PC-9 (cell line): Measurements from ENCODE around the gene ABCF3. TPM values are rescaled to one million over a fixed set of nuclear protein-coding genes. Genes with fewer than 3 reads are reported as not detected.

ENCODE experiments used
- BruUV-seq: library from RNA; stranded (reverse); fragments of 400-500 nt; replicated peaks from 2 replicates; lab custom pipeline; 2021; lab: Mats Ljungman, UMichigan
- CTCF ChIA-PET: fragments of 300-600 bp; sonication (Branson Sonifier 250); formaldehyde crosslinking; loops from one replicate; lab custom pipeline; 2022; ENCODE audit warnings: antibody characterized with exemption; lab: Charles Lee
- POLR2A ChIA-PET: fragments of 300-600 bp; sonication (Branson Sonifier 250); formaldehyde crosslinking; loops from one replicate; lab custom pipeline; 2022; ENCODE audit warnings: antibody characterized with exemption; ENCODE audit not compliant: unreplicated experiment; lab: Charles Lee
- DNase-seq, 2 experiments: peaks; one replicate each; pipeline versions ENCODE4 v3.0.0 to v3.0.0-alpha.2; 2015 to 2022; ENCODE audit warnings: mixed read lengths in 1 of 2
- H2AFZ ChIP-seq: fragments of 200-600 bp; sonication (generic); 2 replicates; pipeline ENCODE4 v1.8.1; 2017; ENCODE audit warnings: antibody characterized with exemption
- H3F3A ChIP-seq: fragments of 200-600 bp; sonication (generic); 2 replicates; pipeline ENCODE4 v1.8.1; 2017; ENCODE audit warnings: antibody characterized with exemption, mild to moderate bottlenecking, low read depth; ENCODE audit not compliant: insufficient read depth
- H3K27ac ChIP-seq: fragments of 200-600 bp; sonication (generic); 2 replicates; pipeline ENCODE4 v1.6.1; 2016; ENCODE audit warnings: mixed run types
- H3K27me3 ChIP-seq: fragments of 200-600 bp; sonication (generic); 2 replicates; pipeline ENCODE4 v1.6.1; 2016; ENCODE audit warnings: low read depth, mixed run types; ENCODE audit not compliant: insufficient read depth
- H3K36me3 ChIP-seq: fragments of 200-600 bp; sonication (generic); 2 replicates; pipeline ENCODE4 v1.6.1; 2016; ENCODE audit warnings: low read depth, mixed run types
- H3K4me1 ChIP-seq: fragments of 200-600 bp; sonication (generic); replicated peaks from 2 replicates; pipeline ENCODE4 v1.6.1; 2016; ENCODE audit warnings: mixed run types; ENCODE audit not compliant: insufficient read depth
- H3K4me2 ChIP-seq: fragments of 200-600 bp; sonication (generic); 2 replicates; pipeline ENCODE4 v1.6.1; 2017; ENCODE audit warnings: mixed run types
- H3K4me3 ChIP-seq: fragments of 200-600 bp; sonication (generic); 2 replicates; pipeline ENCODE4 v1.6.1; 2016; ENCODE audit warnings: mixed run types
- H3K79me2 ChIP-seq: fragments of 200-600 bp; sonication (generic); 2 replicates; pipeline ENCODE4 v1.6.1; 2017; ENCODE audit warnings: low read depth, mixed run types
- H3K9me2 ChIP-seq: fragments of 200-600 bp; sonication (generic); 2 replicates; pipeline ENCODE4 v1.8.1; 2017; ENCODE audit warnings: mild to moderate bottlenecking; ENCODE audit not compliant: insufficient read depth
- H3K9me3 ChIP-seq: fragments of 200-600 bp; sonication (generic); 2 replicates; pipeline ENCODE4 v1.8.1; 2016; ENCODE audit warnings: low read depth; ENCODE audit not compliant: insufficient read depth
- H4K20me1 ChIP-seq: fragments of 200-600 bp; sonication (generic); 2 replicates; pipeline ENCODE4 v1.8.1; 2017; ENCODE audit not compliant: insufficient read depth
- CTCF ChIP-seq: fragments of 200-600 bp; sonication (generic); conservative IDR thresholded peaks from 2 replicates; pipeline ENCODE4 v1.6.1; 2017; ENCODE audit warnings: mixed run types, antibody characterized with exemption, mild to moderate bottlenecking, moderate library complexity
- EZH2 ChIP-seq: fragments of 200-600 bp; sonication (generic); IDR thresholded peaks from 2 replicates; pipeline ENCODE4 v1.8.0; 2017; ENCODE audit warnings: antibody characterized with exemption, low read depth
- intact Hi-C: fragments of 100-400 bp; cut with micrococcal nuclease; formaldehyde crosslinking; loops from one replicate; pipeline ENCODE4 v1.10.0; 2022; ENCODE audit not compliant: unreplicated experiment
- total RNA-seq: library from RNA; stranded (reverse); gene quantifications from 2 replicates; pipeline ENCODE4 v1.2.3, GENCODE V29; 2021

Gene ABCF3
- total RNA-seq, 1 experiment from 2014 or later = 98.8 TPM

- TF ChIP-seq EZH2 = no peak
- no peak for TF ChIP-seq CTCF
- no peak for DNase-seq
- H3K4me1 ChIP-seq = peaks cover 20% of the 10 kb centered on the region
Observed at GRCh38 chr3:184172681-184173373, 13.2 kb upstream of the ABCF3 start.

GRCh38 chr3:184173374-184173722 is 12.7 kb upstream of the ABCF3 start:
- peaks cover 20% of the 10 kb centered on the region for H3K4me1 ChIP-seq
- 0 out of 2 replicates have a peak, but pooled peaks cover 3% of the 10 kb centered on the region for H4K20me1 ChIP-seq
- H2AFZ ChIP-seq = no peak overlapping the region
- no TSS peak for BruUV-seq
- ChIA-PET POLR2A (interaction anchor here (0.6 to 0.7 kb wide), 2 partner anchors 120 to 289 kb away, joined by 3 to 6 read pairs; no protein-coding TSS in a partner anchor), CTCF (interaction anchor here (0.6 to 0.7 kb wide), 2 partner anchors 175 to 369 kb away, joined by 5 to 9 read pairs; no protein-coding TSS in a partner anchor)
- no peak overlapping the region for H3K4me2 ChIP-seq
- H3K9me3 ChIP-seq = no peaks in the 10 kb centered on the region
- H3F3A ChIP-seq = peaks cover 42% of the 10 kb centered on the region; the same call in 1 of the 2 replicates
- H3K36me3 ChIP-seq = peaks cover 19% of the 10 kb centered on the region; the same call in 1 of the 2 replicates
- H3K27me3 ChIP-seq = no peaks in the 10 kb centered on the region
- no peak overlapping the region for H3K4me3 ChIP-seq
- TF ChIP-seq CTCF (no peak), EZH2 (no peak)
- H3K27ac ChIP-seq = no peak overlapping the region
- H3K9me2 ChIP-seq = no peaks in the 10 kb centered on the region
- no peak for DNase-seq
- intact Hi-C loops = no loop called here
- H3K79me2 ChIP-seq = peaks cover 36% of the 10 kb centered on the region

More at GRCh38 chr3:184172681-184173373, 13.2 kb upstream of the ABCF3 start:
- CTCF ChIA-PET = interaction anchor here (0.6 to 0.7 kb wide), 2 partner anchors 176 to 369 kb away, joined by 5 to 9 read pairs; no protein-coding TSS in a partner anchor
- Histone ChIP-seq H3F3A (peaks cover 42% of the 10 kb centered on the region; the same call in 1 of the 2 replicates), H3K27me3 (no peaks in the 10 kb centered on the region), H3K79me2 (peaks cover 31% of the 10 kb centered on the region), H3K4me2 (no peak overlapping the region), H2AFZ (no peak overlapping the region), H3K36me3 (peaks cover 16% of the 10 kb centered on the region; the same call in 1 of the 2 replicates), H3K4me3 (no peak overlapping the region), H3K9me3 (no peaks in the 10 kb centered on the region), H3K27ac (no peak overlapping the region), H4K20me1 (0 out of 2 replicates have a peak, but pooled peaks cover 3% of the 10 kb centered on the region), H3K9me2 (no peaks in the 10 kb centered on the region)
- BruUV-seq = no TSS peak
- POLR2A ChIA-PET = interaction anchor here (0.6 to 0.7 kb wide), 2 partner anchors 120 to 289 kb away, joined by 3 to 6 read pairs; no protein-coding TSS in a partner anchor
- intact Hi-C loops = no loop called here

- TF ChIP-seq CTCF (no peak), EZH2 (no peak)
- peaks cover 29% of the 10 kb centered on the region for H3K36me3 ChIP-seq
- no TSS peak for BruUV-seq
- H3K4me3 ChIP-seq = no peak overlapping the region
- peaks cover 42% of the 10 kb centered on the region for H3K79me2 ChIP-seq
- no peaks in the 10 kb centered on the region for H3K27me3 ChIP-seq
- H2AFZ ChIP-seq = no peak overlapping the region
- CTCF ChIA-PET = interaction anchor here (1.5 kb wide), 1 partner anchor 11 kb away, joined by 4 read pairs; the partner anchor contains the start of gene ABCF3
- peak overlapping the region; percentile 40; the same call in 1 of the 2 replicates for H3K4me2 ChIP-seq
- peaks cover 20% of the 10 kb centered on the region for H3K4me1 ChIP-seq
- DNase-seq = peak in 1 of 2 experiments; percentile 14
- H3F3A ChIP-seq = peaks cover 42% of the 10 kb centered on the region; the same call in 1 of the 2 replicates
- H3K9me2 ChIP-seq = no peaks in the 10 kb centered on the region
- intact Hi-C loops = loop anchor here (1.0 kb wide), 4 partner anchors 18 to 140 kb away; partner anchors contain the start of genes EIF4G1 and PSMD2
- peaks cover 3% of the 10 kb centered on the region; the same call in 1 of the 2 replicates for H4K20me1 ChIP-seq
- no peak overlapping the region for H3K27ac ChIP-seq
- H3K9me3 ChIP-seq = no peaks in the 10 kb centered on the region
- POLR2A ChIA-PET = interaction anchor here (0.7 to 0.8 kb wide), 5 partner anchors 9 to 753 kb away, joined by 3 to 18 read pairs (median 10); no protein-coding TSS in a partner anchor
Observed at GRCh38 chr3:184174284-184174645, 11.7 kb upstream of the ABCF3 start.
